ENCODE results near the gene FCRLB. TPM values are rescaled to one million over a fixed set of nuclear protein-coding genes. Genes with fewer than 3 reads are reported as not detected.

The FCRLB gene
- total and polyA plus RNA-seq, 9 of the 15 experiments (the other 6 are each of a cell fraction or from before 2014, with no cell fraction given), result 0.20 to 4.6 (median 1.3) TPM

- Histone ChIP-seq H3K4me1 (replicated peaks in 1 of 2; ENCODE audit: control insufficient read depth in 2 of 2, insufficient read depth in 2 of 2, low read length in 2 of 2) (peaks cover 12 to 34% of the 10 kb centered on the region in 2 experiments; a peak in 4 of 5 replicates), H3K9me1 (ENCODE audit: control insufficient read depth, insufficient read depth, low read length) (no peaks in the 10 kb centered on the region), H2AFZ (ENCODE audit: low read depth, low read length) (peak overlapping the region; percentile 75), H3K4me3 (no peak overlapping the region), H3K9me3 (replicated peaks; ENCODE audit: control insufficient read depth, insufficient read depth, low read depth, low read length) (no peaks in the 10 kb centered on the region), H3K4me2 (ENCODE audit: insufficient read depth, low read length) (no peak overlapping the region; the same call in 1 of the 2 replicates), H4K20me1 (replicated peaks; ENCODE audit: control insufficient read depth, insufficient read depth, low read length) (no peaks in the 10 kb centered on the region), H3K36me3 (ENCODE audit: control insufficient read depth, insufficient read depth, low read length) (no peaks in the 10 kb centered on the region), H3K9ac (ENCODE audit: insufficient read depth in 1 of 2, low read depth in 2 of 2, low read length in 2 of 2) (no peak overlapping the region; a peak in 1 of 4 replicates), H3K27me3 (ENCODE audit: control insufficient read depth in 2 of 2, insufficient read depth in 2 of 2, low read length in 2 of 2) (no peaks in the 10 kb centered on the region), H3K27ac (ENCODE audit: extremely low read depth, low read depth, low read length) (no peak overlapping the region), H3K79me2 (ENCODE audit: control insufficient read depth, insufficient read depth, low read length) (no peaks in the 10 kb centered on the region)
- POLR2A ChIA-PET, result interaction anchor here (0.6 to 3.1 kb wide), 5 partner anchors 10 to 279 kb away, joined by 3 to 19 read pairs (median 5); partner anchors contain the start of gene DUSP12
- DNase-seq (ENCODE audit: extremely low read depth in 1 of 4, low spot score in 3 of 4) (no peak), FAIRE-seq (no peak), ATAC-seq (no peak)
- in situ Hi-C loops (cut with MboI) (loop anchor here (5.0 kb wide), 3 partner anchors 93 to 253 kb away; no protein-coding TSS in a partner anchor), intact Hi-C loops (cut with micrococcal nuclease) (loop anchor here (5.0 to 10.0 kb wide), 2 partner anchors 255 to 297 kb away; no protein-coding TSS in a partner anchor)
- WGBS (ENCODE audit: insufficient coverage, low coverage, missing lambda C conversion rate), result 21% methylated on average over 8 of the region's 8 CpGs
- CTCF ChIA-PET (ENCODE audit: low intra/inter-chr PET ratio), result interaction anchor here (0.6 to 3.2 kb wide), 5 partner anchors 97 to 256 kb away, joined by 3 to 13 read pairs (median 3); no protein-coding TSS in a partner anchor
- no TSS peak for BruUV-seq (replicated peaks)
- no peak for TF ChIP-seq THAP12 (CRISPR knock-in tag; IDR thresholded peaks at IDR 0.05)
- TF ChIP-seq ZBTB8A (IDR thresholded peaks at IDR 0.05; ENCODE audit: partially characterized antibody), result no peak
- TF ChIP-seq ARID4B (CRISPR knock-in tag; IDR thresholded peaks at IDR 0.05), result no peak
- peak; percentile 35 for TF ChIP-seq MEIS2 (IDR thresholded peaks at IDR 0.05; ENCODE audit: partially characterized antibody)
- TF ChIP-seq HOMEZ (CRISPR knock-in tag; IDR thresholded peaks at IDR 0.05), result no peak
- 0 out of 4 replicates have a peak, but pooled peaks of 1 of the 2 experiments have one; percentile 24 for TF ChIP-seq KDM1A (IDR thresholded peaks at IDR 0.05)
- no peak for TF ChIP-seq HNRNPK (IDR thresholded peaks at IDR 0.05; ENCODE audit: low read depth, low read length, poor library complexity, severe bottlenecking)
- TF ChIP-seq, protein P1, sequence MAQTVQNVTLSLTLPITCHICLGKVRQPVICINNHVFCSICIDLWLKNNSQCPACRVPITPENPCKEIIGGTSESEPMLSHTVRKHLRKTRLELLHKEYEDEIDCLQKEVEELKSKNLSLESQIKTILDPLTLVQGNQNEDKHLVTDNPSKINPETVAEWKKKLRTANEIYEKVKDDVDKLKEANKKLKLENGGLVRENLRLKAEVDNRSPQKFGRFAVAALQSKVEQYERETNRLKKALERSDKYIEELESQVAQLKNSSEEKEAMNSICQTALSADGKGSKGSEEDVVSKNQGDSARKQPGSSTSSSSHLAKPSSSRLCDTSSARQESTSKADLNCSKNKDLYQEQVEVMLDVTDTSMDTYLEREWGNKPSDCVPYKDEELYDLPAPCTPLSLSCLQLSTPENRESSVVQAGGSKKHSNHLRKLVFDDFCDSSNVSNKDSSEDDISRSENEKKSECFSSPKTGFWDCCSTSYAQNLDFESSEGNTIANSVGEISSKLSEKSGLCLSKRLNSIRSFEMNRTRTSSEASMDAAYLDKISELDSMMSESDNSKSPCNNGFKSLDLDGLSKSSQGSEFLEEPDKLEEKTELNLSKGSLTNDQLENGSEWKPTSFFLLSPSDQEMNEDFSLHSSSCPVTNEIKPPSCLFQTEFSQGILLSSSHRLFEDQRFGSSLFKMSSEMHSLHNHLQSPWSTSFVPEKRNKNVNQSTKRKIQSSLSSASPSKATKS (CRISPR knock-in tag; IDR thresholded peaks at IDR 0.05), result no peak
Observed at GRCh38 chr1:161739865-161740566, 18.7 kb downstream of the FCRLB start.

All from K562 (cell line).